Karpas-422 (cell line): Measurements from ENCODE around the gene TEC. TPM values are rescaled to one million over a fixed set of nuclear protein-coding genes. Genes with fewer than 3 reads are reported as not detected.

Source experiments
- DNase-seq: peaks from one replicate; pipeline ENCODE4 v3.0.0-alpha.2; 2015
- H2AFZ ChIP-seq: fragments of 200-600 bp; sonication (generic); 2 replicates; pipeline ENCODE4 v1.6.1; 2014; ENCODE audit warnings: antibody characterized with exemption, low read length, mixed read lengths
- H3K27ac ChIP-seq: fragments of 200-600 bp; sonication (generic); 2 replicates; pipeline ENCODE4 v1.5.1; 2014; ENCODE audit warnings: mild to moderate bottlenecking, low read length, moderate library complexity
- H3K27me3 ChIP-seq: fragments of 200-600 bp; sonication (generic); 2 replicates; pipeline ENCODE4 v1.6.1; 2014; ENCODE audit warnings: low read length, mixed read lengths
- H3K36me3 ChIP-seq: fragments of 200-600 bp; sonication (generic); 2 replicates; pipeline ENCODE4 v1.6.1; 2014; ENCODE audit warnings: low read length, mixed read lengths; ENCODE audit not compliant: insufficient read depth
- H3K4me1 ChIP-seq: fragments of 200-600 bp; sonication (generic); 2 replicates; pipeline ENCODE4 v1.6.1; 2014; ENCODE audit warnings: mild to moderate bottlenecking, low read length, mixed read lengths
- H3K4me2 ChIP-seq: fragments of 200-600 bp; sonication (generic); 2 replicates; pipeline ENCODE4 v1.6.1; 2014; ENCODE audit warnings: low read length, low read depth, mild to moderate bottlenecking; ENCODE audit not compliant: poor library complexity, severe bottlenecking
- H3K4me3 ChIP-seq: fragments of 200-600 bp; sonication (generic); 2 replicates; pipeline ENCODE4 v1.5.1; 2014; ENCODE audit warnings: mild to moderate bottlenecking, antibody characterized with exemption, low read length, mixed read lengths
- H3K79me2 ChIP-seq: fragments of 200-600 bp; sonication (generic); 2 replicates; pipeline ENCODE4 v1.6.1; 2014; ENCODE audit warnings: mild to moderate bottlenecking, low read length, mixed read lengths
- H3K9ac ChIP-seq: fragments of 200-600 bp; sonication (generic); 2 replicates; pipeline ENCODE4 v1.6.0; 2014; ENCODE audit warnings: low read length
- H3K9me2 ChIP-seq: fragments of 200-600 bp; sonication (generic), shearing (Covaris generic); replicated peaks from 2 replicates; pipeline ENCODE4 v1.6.0; 2014; ENCODE audit warnings: mild to moderate bottlenecking, low read length, moderate library complexity; ENCODE audit not compliant: insufficient read depth
- H3K9me3 ChIP-seq: fragments of 300-700, 200-600 bp; sonication (generic); 2 replicates; pipeline ENCODE4 v1.6.1; 2014; ENCODE audit warnings: low read length, mixed read lengths
- H4K20me1 ChIP-seq: fragments of 200-600 bp; sonication (generic); 2 replicates; pipeline ENCODE4 v1.6.1; 2014; ENCODE audit warnings: mild to moderate bottlenecking, antibody characterized with exemption, low read length, low read depth; ENCODE audit not compliant: insufficient read depth
- total RNA-seq: library from RNA; depleted of rRNA; stranded (reverse); fragments of >200 nt; shearing (Covaris generic); gene quantifications from 2 replicates; pipeline ENCODE4 v1.2.3, GENCODE V29; 2014; ENCODE audit warnings: low replicate concordance

TEC gene
- total RNA-seq, 1 experiment from 2014 or later = 0.45 TPM

DNA sequence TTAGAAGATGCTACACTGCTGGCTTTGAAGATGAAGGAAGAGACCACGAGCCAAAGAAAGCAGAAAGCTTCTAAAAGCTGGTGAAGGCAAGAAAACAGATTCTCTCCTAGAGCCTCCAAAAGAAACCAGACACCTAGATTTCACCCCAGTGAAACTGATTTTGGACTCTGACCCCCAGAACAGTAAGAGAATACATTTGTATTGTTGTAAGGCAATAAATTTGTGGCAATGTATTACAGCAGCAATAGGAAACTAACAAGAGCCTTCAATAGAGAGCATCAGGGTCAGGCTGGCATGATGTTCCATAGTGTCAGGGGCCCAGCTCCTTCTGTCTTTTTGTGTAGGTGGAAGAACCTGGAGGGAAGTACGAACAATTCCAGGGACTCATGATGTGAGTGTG is 6.0 kb upstream of the TEC start:
- H3K4me3 ChIP-seq = no peak overlapping the region
- H3K27ac ChIP-seq = no peak overlapping the region
- no peaks in the 10 kb centered on the region for H3K27me3 ChIP-seq
- no peak overlapping the region for H2AFZ ChIP-seq
- no peaks in the 10 kb centered on the region for H4K20me1 ChIP-seq
- no peaks in the 10 kb centered on the region for H3K9me2 ChIP-seq
- no peaks in the 10 kb centered on the region for H3K36me3 ChIP-seq
- no peaks in the 10 kb centered on the region for H3K4me1 ChIP-seq
- H3K79me2 ChIP-seq = no peaks in the 10 kb centered on the region
- no peak overlapping the region for H3K9ac ChIP-seq
- H3K9me3 ChIP-seq = no peaks in the 10 kb centered on the region
- no peak overlapping the region for H3K4me2 ChIP-seq
- no peak for DNase-seq

DNA sequence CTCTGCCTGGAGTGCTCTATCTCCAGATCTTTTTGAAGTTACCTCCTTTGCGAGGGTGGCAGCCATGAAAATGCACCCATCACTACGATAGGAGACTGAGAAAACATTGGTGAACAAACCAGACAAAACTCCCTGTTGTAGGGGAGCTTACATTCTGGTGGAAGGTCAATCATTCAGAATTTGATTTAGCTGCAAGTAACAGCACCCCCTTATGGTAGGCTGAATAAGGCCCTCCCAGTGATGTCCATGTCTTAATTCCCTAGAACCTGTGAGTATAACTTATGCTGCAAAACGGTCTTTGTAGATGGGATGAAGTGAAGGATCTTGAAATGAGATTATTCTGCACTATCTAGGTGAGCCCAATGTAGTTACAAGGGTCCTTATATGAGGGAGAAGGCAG is 5.6 kb upstream of the TEC start:
- Histone ChIP-seq H3K9me3 (no peaks in the 10 kb centered on the region), H2AFZ (no peak overlapping the region), H3K4me1 (peaks cover 3% of the 10 kb centered on the region), H3K27me3 (no peaks in the 10 kb centered on the region), H3K4me2 (no peak overlapping the region), H3K9me2 (no peaks in the 10 kb centered on the region), H3K4me3 (no peak overlapping the region), H3K27ac (no peak overlapping the region), H3K79me2 (no peaks in the 10 kb centered on the region), H4K20me1 (no peaks in the 10 kb centered on the region), H3K36me3 (no peaks in the 10 kb centered on the region), H3K9ac (no peak overlapping the region)
- DNase-seq = peak; percentile 73

DNA sequence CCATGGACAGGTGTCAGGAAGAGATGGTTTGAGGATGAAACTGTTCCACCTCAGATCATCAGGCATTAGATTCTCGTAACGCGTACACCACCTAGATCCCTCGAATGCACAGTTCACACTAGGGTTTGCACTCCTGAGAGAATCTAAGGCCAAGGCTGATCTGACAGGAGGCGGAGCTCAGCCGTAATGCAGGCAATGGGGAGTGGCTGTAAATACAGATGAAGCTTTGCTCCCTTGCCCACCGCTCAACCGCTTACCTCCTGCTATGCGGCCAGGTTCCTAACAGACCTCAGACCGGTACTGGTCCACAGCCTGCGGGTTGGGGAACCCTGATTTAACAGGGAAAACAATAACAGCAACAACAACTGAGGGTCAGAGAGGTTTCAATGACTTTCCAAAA is 2.0 kb upstream of the TEC start:
- no peaks in the 10 kb centered on the region for H3K36me3 ChIP-seq
- DNase-seq = no peak
- H3K9ac ChIP-seq = no peak overlapping the region
- H3K4me1 ChIP-seq = peaks cover 19% of the 10 kb centered on the region
- no peak overlapping the region for H3K4me2 ChIP-seq
- no peak overlapping the region for H2AFZ ChIP-seq
- no peaks in the 10 kb centered on the region for H3K9me3 ChIP-seq
- no peak overlapping the region for H3K27ac ChIP-seq
- H4K20me1 ChIP-seq = no peaks in the 10 kb centered on the region
- H3K79me2 ChIP-seq = no peaks in the 10 kb centered on the region
- H3K4me3 ChIP-seq = no peak overlapping the region
- no peaks in the 10 kb centered on the region for H3K27me3 ChIP-seq
- H3K9me2 ChIP-seq = no peaks in the 10 kb centered on the region

DNA sequence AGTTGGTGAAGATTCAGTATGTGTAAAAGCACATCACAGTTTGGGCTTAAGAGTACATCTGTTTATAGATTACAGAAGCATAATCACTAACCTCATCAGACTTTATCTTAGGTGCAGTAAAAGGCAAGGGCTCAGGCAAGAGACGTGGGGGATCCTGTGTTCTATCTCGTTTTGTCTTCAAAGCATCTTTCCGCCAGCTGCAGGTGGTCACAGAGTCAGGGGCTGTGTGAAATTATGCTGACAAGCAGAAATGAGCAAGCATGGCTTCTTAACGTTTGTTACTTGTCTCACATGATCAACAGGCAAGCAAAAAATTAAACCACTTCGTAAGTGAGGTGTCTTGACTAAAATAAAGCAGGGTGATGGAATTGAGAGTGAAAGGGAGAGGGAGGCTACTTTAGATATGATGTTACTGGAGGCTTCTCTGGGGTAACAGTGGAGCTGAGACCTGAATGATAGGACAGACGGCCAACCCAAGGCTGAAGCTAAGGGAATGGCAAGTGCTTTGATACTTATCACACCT is 1.4 kb upstream of the TEC start:
- no peak overlapping the region for H3K27ac ChIP-seq
- no peak overlapping the region for H3K4me2 ChIP-seq
- no peak for DNase-seq
- H3K9ac ChIP-seq = no peak overlapping the region
- no peaks in the 10 kb centered on the region for H3K79me2 ChIP-seq
- no peaks in the 10 kb centered on the region for H3K27me3 ChIP-seq
- no peaks in the 10 kb centered on the region for H3K9me3 ChIP-seq
- H2AFZ ChIP-seq = no peak overlapping the region
- H3K4me3 ChIP-seq = no peak overlapping the region
- H3K9me2 ChIP-seq = no peaks in the 10 kb centered on the region
- peaks cover 19% of the 10 kb centered on the region for H3K4me1 ChIP-seq
- H3K36me3 ChIP-seq = no peaks in the 10 kb centered on the region
- no peaks in the 10 kb centered on the region for H4K20me1 ChIP-seq

DNA sequence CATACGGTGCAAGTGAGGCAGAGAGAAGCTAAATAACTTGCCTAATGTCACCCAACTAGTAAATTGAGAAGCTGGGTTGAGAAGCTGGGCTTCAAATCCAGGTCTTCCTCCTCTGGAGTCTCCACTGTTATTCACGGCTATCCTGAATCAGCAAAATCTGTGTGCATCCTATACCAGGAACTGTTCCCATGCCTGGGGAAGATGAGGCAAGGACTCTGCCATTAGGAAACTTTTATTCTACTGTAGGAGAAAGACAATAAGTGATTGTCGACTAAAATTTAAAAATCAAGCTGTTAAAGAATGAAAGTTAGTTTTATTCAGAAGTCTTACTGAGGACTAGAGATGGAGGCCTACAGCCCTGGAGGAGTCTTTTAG is 872 bp upstream of the TEC start:
- Histone ChIP-seq H3K9me2 (no peaks in the 10 kb centered on the region), H3K27me3 (no peaks in the 10 kb centered on the region), H2AFZ (peak overlapping the region; percentile 96), H3K9me3 (no peaks in the 10 kb centered on the region), H4K20me1 (no peaks in the 10 kb centered on the region), H3K4me1 (peaks cover 19% of the 10 kb centered on the region), H3K27ac (no peak overlapping the region), H3K9ac (peak overlapping the region; percentile 64), H3K79me2 (no peaks in the 10 kb centered on the region), H3K36me3 (no peaks in the 10 kb centered on the region), H3K4me2 (peak overlapping the region; percentile 94), H3K4me3 (peak overlapping the region; percentile 79)
- DNase-seq = no peak

DNA sequence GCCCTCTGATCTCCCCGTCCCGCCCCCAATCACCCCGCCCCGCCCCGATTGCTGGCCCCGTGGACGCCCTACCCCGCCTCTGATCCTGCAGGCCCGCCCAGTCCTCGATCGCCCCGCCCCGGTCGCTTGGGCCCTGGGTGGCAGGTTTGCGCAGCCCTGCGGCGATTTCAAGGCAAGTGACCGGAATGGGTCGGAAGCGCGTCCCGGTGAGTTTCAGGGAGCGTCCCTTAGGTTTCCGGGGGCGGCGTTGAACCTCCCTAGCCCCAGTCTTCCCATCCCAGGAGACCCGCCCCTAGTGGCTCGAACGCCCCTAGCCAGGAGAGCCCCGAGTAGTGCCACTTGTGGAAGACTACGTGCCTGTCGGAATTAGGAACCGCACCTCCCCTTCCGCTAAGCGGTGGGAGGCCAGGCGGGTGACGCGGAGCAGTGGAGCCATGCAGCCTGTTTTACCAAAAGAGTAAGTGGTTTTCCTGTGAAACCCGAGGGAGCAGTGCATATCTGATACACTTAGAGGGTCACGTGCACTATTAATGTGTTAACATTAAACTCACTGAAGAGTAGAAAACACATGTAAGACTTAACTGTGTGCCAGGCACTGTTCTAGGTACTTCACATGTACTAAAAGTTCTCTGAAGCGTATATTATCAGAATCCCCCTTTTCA is 354 bp upstream of the TEC start:
- H3K27me3 ChIP-seq = no peaks in the 10 kb centered on the region
- DNase-seq = peak; percentile 93
- H2AFZ ChIP-seq = peak overlapping the region; percentile 96
- peak overlapping the region; percentile 64 for H3K9ac ChIP-seq
- no peaks in the 10 kb centered on the region for H3K9me3 ChIP-seq
- H3K27ac ChIP-seq = no peak overlapping the region
- H3K36me3 ChIP-seq = no peaks in the 10 kb centered on the region
- no peaks in the 10 kb centered on the region for H3K79me2 ChIP-seq
- H4K20me1 ChIP-seq = no peaks in the 10 kb centered on the region
- peaks cover 19% of the 10 kb centered on the region for H3K4me1 ChIP-seq
- peak overlapping the region; percentile 94 for H3K4me2 ChIP-seq
- no peaks in the 10 kb centered on the region for H3K9me2 ChIP-seq
- peak overlapping the region; percentile 79 for H3K4me3 ChIP-seq

DNA sequence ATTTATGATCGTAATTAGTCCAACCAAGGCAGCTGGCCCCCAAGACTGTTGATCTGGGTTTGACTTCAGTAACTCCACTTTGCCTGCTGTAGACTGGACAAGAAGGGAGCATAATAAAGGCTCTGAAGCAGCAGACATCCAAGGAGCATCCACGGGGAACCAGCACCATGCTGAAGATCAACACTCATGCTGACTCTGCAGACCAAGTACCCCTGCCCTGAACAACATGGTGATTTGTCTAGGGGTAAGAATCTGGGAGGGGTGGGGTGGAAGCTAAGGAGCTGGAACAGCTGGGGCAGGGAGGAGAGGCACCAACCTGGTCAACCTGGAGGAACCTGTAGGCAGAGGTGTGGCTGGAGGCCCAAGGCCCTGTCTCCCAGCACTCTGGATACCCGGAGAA is 2.1 kb downstream of the TEC start:
- H2AFZ ChIP-seq = no peak overlapping the region
- no peaks in the 10 kb centered on the region for H3K9me3 ChIP-seq
- H3K4me2 ChIP-seq = no peak overlapping the region
- H3K9me2 ChIP-seq = no peaks in the 10 kb centered on the region
- no peaks in the 10 kb centered on the region for H3K79me2 ChIP-seq
- H3K27ac ChIP-seq = no peak overlapping the region
- H3K4me3 ChIP-seq = no peak overlapping the region
- DNase-seq = no peak
- peaks cover 19% of the 10 kb centered on the region for H3K4me1 ChIP-seq
- H3K27me3 ChIP-seq = no peaks in the 10 kb centered on the region
- H3K36me3 ChIP-seq = no peaks in the 10 kb centered on the region
- H4K20me1 ChIP-seq = no peaks in the 10 kb centered on the region
- H3K9ac ChIP-seq = no peak overlapping the region

DNA sequence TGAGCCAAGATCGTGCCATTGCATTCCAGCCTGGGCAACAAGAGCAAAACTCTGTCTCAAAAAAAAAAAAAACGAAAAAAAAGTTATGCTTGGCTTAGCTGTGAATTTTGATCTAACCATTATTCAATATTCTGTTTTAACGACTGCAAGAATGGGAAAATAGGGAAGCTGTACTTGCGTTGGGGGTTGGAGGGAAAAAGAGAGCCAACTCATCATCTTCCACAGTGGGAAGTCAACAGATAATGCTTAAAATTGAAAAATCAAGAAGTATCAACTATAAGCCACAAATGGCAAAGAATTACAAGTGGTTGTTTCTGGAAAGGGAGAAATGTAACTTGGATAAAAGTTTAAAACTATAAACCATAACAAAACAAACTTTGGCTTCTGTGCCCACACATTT is 2.9 kb downstream of the TEC start:
- H3K4me1 ChIP-seq = peaks cover 19% of the 10 kb centered on the region

More for the DNA sequence above, 2.9 kb downstream of the TEC start:
- Histone ChIP-seq H3K4me2 (no peak overlapping the region), H3K9me3 (no peaks in the 10 kb centered on the region), H3K9me2 (no peaks in the 10 kb centered on the region), H2AFZ (no peak overlapping the region), H3K79me2 (no peaks in the 10 kb centered on the region), H3K9ac (no peak overlapping the region), H3K27ac (no peak overlapping the region), H4K20me1 (no peaks in the 10 kb centered on the region), H3K4me3 (no peak overlapping the region), H3K36me3 (no peaks in the 10 kb centered on the region), H3K27me3 (no peaks in the 10 kb centered on the region)
- DNase-seq = no peak
